Inferior parietal cortex (tissue), 1 donor: ENCODE results near the gene TAF8.
A peak's percentile ranks its signal among the peaks of the same experiment; 100 is the strongest.

ENCODE experiments used
- DNase-seq: peaks from one replicate; pipeline ENCODE4 v3.0.0-alpha.2; 2016; ENCODE audit errors: extremely low spot score

The TAF8 gene

GRCh38 chr6:42099340-42100028, 49.2 kb downstream of the TAF8 start:
- DNase-seq = no peak

GRCh38 chr6:42100029-42100901, 49.9 kb downstream of the TAF8 start:
- DNase-seq = no peak

GRCh38 chr6:42101186-42101657, 50.9 kb downstream of the TAF8 start:
- DNase-seq = no peak

GRCh38 chr6:42103216-42103615, 52.9 kb downstream of the TAF8 start:
- no peak for DNase-seq

- DNase-seq = no peak
Observed at GRCh38 chr6:42103753-42104094, 53.4 kb downstream of the TAF8 start.

- peak; percentile 19 for DNase-seq
Observed at GRCh38 chr6:42104095-42104803, 53.9 kb downstream of the TAF8 start.

GRCh38 chr6:42104804-42105125, 54.4 kb downstream of the TAF8 start:
- DNase-seq = no peak

GRCh38 chr6:42105156-42105648, 54.9 kb downstream of the TAF8 start:
- no peak for DNase-seq

GRCh38 chr6:42105709-42106108, 55.4 kb downstream of the TAF8 start:
- DNase-seq = no peak

- no peak for DNase-seq
Observed at GRCh38 chr6:42106112-42107023, 56.0 kb downstream of the TAF8 start.

- DNase-seq = no peak
Observed at GRCh38 chr6:42108071-42108470, 57.7 kb downstream of the TAF8 start.

GRCh38 chr6:42110683-42111082, 60.4 kb downstream of the TAF8 start:
- DNase-seq = no peak

- no peak for DNase-seq
Observed at GRCh38 chr6:42112351-42112750, 62.0 kb downstream of the TAF8 start.

GRCh38 chr6:42113936-42114636, 63.8 kb downstream of the TAF8 start:
- no peak for DNase-seq

- no peak for DNase-seq
Observed at GRCh38 chr6:42117843-42118161, 67.5 kb downstream of the TAF8 start.

GRCh38 chr6:42118162-42119001, 68.1 kb downstream of the TAF8 start:
- DNase-seq = no peak

GRCh38 chr6:42120895-42121865, 70.9 kb downstream of the TAF8 start:
- no peak for DNase-seq

- DNase-seq = no peak
Observed at GRCh38 chr6:42123379-42124103, 73.2 kb downstream of the TAF8 start.
